Measurements from ENCODE around the gene ETV3L.
"Not testable (repeated sequence)": the region's sequence is repeated elsewhere in the genome, so short reads cannot be mapped to it uniquely, and the experiment has no call there.

The ETV3L gene

GRCh38 chr1:157080714-157081113, 18.9 kb downstream of the ETV3L start:
- FAIRE-seq (no peak), DNase-seq (ENCODE audit: low spot score) (no peak)

GRCh38 chr1:157077394-157077793, 22.2 kb downstream of the ETV3L start:
- DNase-seq (ENCODE audit: low spot score): no peak
- no peak for FAIRE-seq

- DNase-seq (ENCODE audit: low spot score) (no peak), FAIRE-seq (no peak)
Measured at GRCh38 chr1:157073944-157074685, 25.5 kb downstream of the ETV3L start.

GRCh38 chr1:157069601-157070000, 30.0 kb downstream of the ETV3L start:
- DNase-seq (ENCODE audit: low spot score): no peak
- no peak for FAIRE-seq

GRCh38 chr1:157059241-157059640, 40.4 kb downstream of the ETV3L start:
- FAIRE-seq; DNase-seq (ENCODE audit: low spot score): not testable (repeated sequence)

GRCh38 chr1:157056269-157056668, 43.3 kb downstream of the ETV3L start:
- no peak for FAIRE-seq
- DNase-seq (ENCODE audit: low spot score): no peak

- not testable (repeated sequence) for DNase-seq (ENCODE audit: low spot score); FAIRE-seq
Measured at GRCh38 chr1:157055729-157056128, 43.9 kb downstream of the ETV3L start.

- no peak for FAIRE-seq
- no peak for DNase-seq (ENCODE audit: low spot score)
Measured at GRCh38 chr1:157050836-157051235, 48.8 kb downstream of the ETV3L start.

GRCh38 chr1:157047062-157047410, 52.6 kb downstream of the ETV3L start:
- FAIRE-seq (no peak), DNase-seq (ENCODE audit: low spot score) (no peak)

- DNase-seq (ENCODE audit: low spot score) (peak; percentile 71), FAIRE-seq (no peak)
Measured at GRCh38 chr1:157045250-157046218, 54.1 kb downstream of the ETV3L start, which contains the start of gene ARHGEF11. ARHGEF11 (minus strand) TSS chr1:157045742; CDS start chr1:157044330, 1,412 bp downstream.

- DNase-seq (ENCODE audit: low spot score): no peak
Measured at GRCh38 chr1:157044326-157044725, 55.3 kb downstream of the ETV3L start.

GRCh38 chr1:157043685-157044084, 55.9 kb downstream of the ETV3L start:
- no peak for DNase-seq (ENCODE audit: low spot score)
- no peak for FAIRE-seq

More at GRCh38 chr1:157044326-157044725, 55.3 kb downstream of the ETV3L start:
- no peak for FAIRE-seq

GRCh38 chr1:157042846-157043245, 56.8 kb downstream of the ETV3L start:
- FAIRE-seq: no peak

More at GRCh38 chr1:157042846-157043245, 56.8 kb downstream of the ETV3L start:
- no peak for DNase-seq (ENCODE audit: low spot score)

All from RCC 7860 (cell line).